Endothelial cell of umbilical vein (primary cell): ENCODE measurements around the gene SENP7. TPM values are rescaled to one million over a fixed set of nuclear protein-coding genes. Genes with fewer than 3 reads are reported as not detected.

Experiments
- BruUV-seq: library from RNA; stranded (reverse); fragments of 400-500 nt; replicated peaks from 2 replicates; lab custom pipeline; 2021; lab: Mats Ljungman, UMichigan
- CTCF ChIA-PET: fragments of 300-600, 350-600 bp; sonication (Branson Sonifier 250); formaldehyde crosslinking; loops from one replicate; lab custom pipeline; 2021; ENCODE audit warnings: antibody characterized with exemption, inconsistent platforms; lab: Charles Lee
- POLR2A ChIA-PET: fragments of 300-600, 350-600 bp; sonication (Branson Sonifier 250); formaldehyde crosslinking; loops from one replicate; lab custom pipeline; 2021; ENCODE audit warnings: antibody characterized with exemption, inconsistent platforms; lab: Charles Lee
- DNase-seq: peaks from one replicate; pipeline ENCODE4 v3.0.0-alpha.2; 2011; ENCODE audit warnings: low read depth, low spot score
- FAIRE-seq: peaks from 2 replicates; lab custom pipeline; 2011; peaks lifted over from hg19 to GRCh38; lab: Jason Lieb, UNC
- H2AFZ ChIP-seq: 2 replicates; pipeline ENCODE4 v1.6.0; 2012; ENCODE audit warnings: low read depth, low read length, control low read depth, inconsistent platforms
- H3K27ac ChIP-seq: 2 replicates; pipeline ENCODE4 v1.5.1; 2011; ENCODE audit warnings: low read depth, mild to moderate bottlenecking, control low read depth, low read length, moderate library complexity; ENCODE audit not compliant: insufficient read depth
- H3K27me3 ChIP-seq, 2 experiments: 2 replicates each; pipeline versions ENCODE4 v1.6.0 to v1.6.1; 2011; ENCODE audit warnings: low read length in 2 of 2, mixed read lengths in 1 of 2; ENCODE audit not compliant: control insufficient read depth in 2 of 2, insufficient read depth in 2 of 2
- H3K36me3 ChIP-seq, 2 experiments: 2 replicates in 1 of 2; 3 replicates in 1 of 2; pipeline ENCODE4 v1.5.1; 2011; ENCODE audit warnings: low read length in 2 of 2, mild to moderate bottlenecking in 1 of 2, moderate library complexity in 1 of 2; ENCODE audit not compliant: control insufficient read depth in 2 of 2, insufficient read depth in 2 of 2; ENCODE audit errors: extremely low read depth in 1 of 2
- H3K4me1 ChIP-seq: 3 replicates; pipeline ENCODE4 v1.5.1; 2011; ENCODE audit warnings: mild to moderate bottlenecking, low read length; ENCODE audit not compliant: control insufficient read depth, insufficient read depth; ENCODE audit errors: extremely low read depth
- H3K4me2 ChIP-seq: 2 replicates; pipeline ENCODE4 v1.6.1; 2011; ENCODE audit warnings: low read length, control low read depth, mixed read lengths; ENCODE audit not compliant: insufficient read depth
- H3K4me3 ChIP-seq, 3 experiments: fragments of 200-600 bp in 1 of 3; sonication (generic), shearing (Covaris generic) in 1 of 3; replicated peaks in 1 of 3; 2 replicates each; pipeline ENCODE4 v1.5.1; 2011 to 2016; ENCODE audit warnings: control low read depth in 3 of 3, low read length in 3 of 3, mild to moderate bottlenecking in 2 of 3, inconsistent platforms in 1 of 3, low read depth in 1 of 3, moderate library complexity in 1 of 3; ENCODE audit not compliant: insufficient read depth in 1 of 3
- H3K79me2 ChIP-seq: 2 replicates; pipeline ENCODE4 v1.6.0; 2012; ENCODE audit warnings: low read length, inconsistent platforms; ENCODE audit not compliant: control insufficient read depth, insufficient read depth
- H3K9ac ChIP-seq: replicated peaks from 2 replicates; pipeline ENCODE3; 2011; ENCODE audit warnings: low read length, control low read depth; ENCODE audit not compliant: insufficient read depth; ENCODE audit errors: extremely low read depth
- H3K9me1 ChIP-seq: replicated peaks from 3 replicates; pipeline ENCODE4 v1.6.0; 2011; ENCODE audit warnings: mild to moderate bottlenecking, low read length; ENCODE audit not compliant: control insufficient read depth, insufficient read depth; ENCODE audit errors: extremely low read depth
- H3K9me3 ChIP-seq: replicated peaks from 2 replicates; pipeline ENCODE4 v1.5.1; 2012; ENCODE audit warnings: low read length, inconsistent platforms; ENCODE audit not compliant: control insufficient read depth, insufficient read depth
- H4K20me1 ChIP-seq: replicated peaks from 2 replicates; pipeline ENCODE3; 2011; ENCODE audit warnings: mild to moderate bottlenecking, low read length; ENCODE audit not compliant: control insufficient read depth, insufficient read depth; ENCODE audit errors: extremely low read depth
- CTCF ChIP-seq, 2 donors: IDR thresholded peaks; 1 replicate in 1 of 2; 2 replicates in 1 of 2; pipeline ENCODE4 v1.5.1; 2011; ENCODE audit warnings: low read length in 2 of 2, mild to moderate bottlenecking in 2 of 2, moderate library complexity in 2 of 2, control low read depth in 1 of 2, inconsistent platforms in 1 of 2, low read depth in 1 of 2; ENCODE audit not compliant: insufficient read depth in 1 of 2; ENCODE audit errors: extremely low read depth in 1 of 2
- EZH2 ChIP-seq: IDR thresholded peaks from 2 replicates; pipeline ENCODE4 v1.6.1; 2012; ENCODE audit warnings: borderline replicate concordance, low read depth, mild to moderate bottlenecking, moderate library complexity, low read length, inconsistent platforms; ENCODE audit not compliant: severe bottlenecking
- FOS ChIP-seq: IDR thresholded peaks from 2 replicates; pipeline ENCODE4 v1.6.1; 2011; ENCODE audit warnings: mild to moderate bottlenecking, low read length, moderate library complexity, borderline replicate concordance; ENCODE audit not compliant: insufficient read depth
- GATA2 ChIP-seq: IDR thresholded peaks from 2 replicates; pipeline ENCODE4 v1.7.0; 2011; ENCODE audit warnings: low read depth, mild to moderate bottlenecking, moderate library complexity, mixed read lengths, low read length; ENCODE audit not compliant: insufficient read length, insufficient read depth
- JUN ChIP-seq: IDR thresholded peaks from 2 replicates; pipeline ENCODE4 v1.6.1; 2011; ENCODE audit warnings: borderline replicate concordance, low read depth; ENCODE audit not compliant: insufficient read length, insufficient read depth
- MAX ChIP-seq: IDR thresholded peaks from 2 replicates; pipeline ENCODE4 v1.6.1; 2011; ENCODE audit not compliant: insufficient read depth, insufficient read length
- MYC ChIP-seq: IDR thresholded peaks from one replicate; pipeline ENCODE4 v1.6.1; 2011; ENCODE audit warnings: mild to moderate bottlenecking, low read depth, low read length
- POLR2A ChIP-seq: IDR thresholded peaks from 2 replicates; pipeline ENCODE4 v1.6.1; 2012; ENCODE audit warnings: low read depth, mild to moderate bottlenecking, control low read depth, low read length
- POLR2AphosphoS5 ChIP-seq: IDR thresholded peaks from 2 replicates; pipeline ENCODE4 v1.6.1; 2012; ENCODE audit warnings: low read depth, mild to moderate bottlenecking, control low read depth, low read length, moderate library complexity; ENCODE audit not compliant: insufficient read depth
- dilution Hi-C: fragments of 300-500 bp; cut with MboI; formaldehyde crosslinking; loops from one replicate; pipeline ENCODE4 v1.15.0; 2019; ENCODE audit warnings: low sequenced_read_pairs; ENCODE audit not compliant: extremely low pct_ligation_motif_present
- intact Hi-C: fragments of 100-400 bp; cut with micrococcal nuclease; formaldehyde crosslinking; loops from one replicate; pipeline ENCODE4 v1.10.0; 2022
- polyA plus RNA-seq, 4 experiments: library from polyadenylated mRNA; depleted of rRNA in 3 of 4; stranded (reverse) in 3 of 4; unstranded in 1 of 4; fragments of >200 nt; gene quantifications; 2 replicates each; pipeline versions ENCODE4 v1.2.1 to v1.2.3, GENCODE V29; 2011 to 2012; ENCODE audit warnings: missing spikeins in 1 of 4
- total RNA-seq: library from RNA; stranded (reverse); gene quantifications from 2 replicates; pipeline ENCODE4 v1.2.3, GENCODE V29; 2021

Gene SENP7
- total and polyA plus RNA-seq, 2 donors (not counting 3 experiments of a cell fraction or from before 2014, with no cell fraction given), result 5.1 to 18.7 TPM

- no peaks in the 10 kb centered on the region for H3K4me1 ChIP-seq
- H3K27me3 ChIP-seq, result no peaks in the 10 kb centered on the region
- H3K4me3 ChIP-seq, result no peak overlapping the region
- ChIA-PET CTCF (no interaction called here), POLR2A (no interaction called here)
- intact Hi-C loops (no loop called here), dilution Hi-C loops (no loop called here)
- no peak for DNase-seq
- no peaks in the 10 kb centered on the region for H3K36me3 ChIP-seq
- H3K4me2 ChIP-seq, result no peak overlapping the region
- H3K27ac ChIP-seq, result no peak overlapping the region
- FAIRE-seq, result no peak
- H3K9ac ChIP-seq, result no peak overlapping the region
- BruUV-seq, result no TSS peak
- H3K9me1 ChIP-seq, result no peaks in the 10 kb centered on the region
- peaks cover 3% of the 10 kb centered on the region for H3K79me2 ChIP-seq
- peaks cover 2% of the 10 kb centered on the region for H4K20me1 ChIP-seq
- no peak for TF ChIP-seq MYC
- TF ChIP-seq FOS, result no peak
- H2AFZ ChIP-seq, result no peak overlapping the region
- H3K9me3 ChIP-seq, result no peaks in the 10 kb centered on the region
Measured at GRCh38 chr3:101388706-101389105, 124.3 kb downstream of the SENP7 start.

DNA sequence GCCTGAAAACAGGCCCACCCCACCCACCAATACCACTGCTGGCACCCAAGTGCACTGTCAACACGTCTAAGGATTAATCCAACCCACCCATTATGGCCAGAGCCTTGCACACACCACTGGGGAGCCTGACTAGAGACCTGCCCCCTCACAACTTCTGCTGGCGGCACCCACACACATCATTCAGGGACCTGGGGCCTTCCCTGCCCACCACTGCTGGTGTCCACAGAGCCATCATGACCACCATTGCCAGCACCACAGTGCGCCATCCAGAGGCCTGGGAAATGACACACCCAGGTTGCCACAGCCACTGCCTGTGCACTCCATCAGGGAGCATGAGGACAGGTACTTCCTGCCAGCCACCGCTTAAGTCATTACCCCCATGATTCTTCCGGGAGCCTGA is 125.7 kb downstream of the SENP7 start:
- no peak for DNase-seq
- Histone ChIP-seq H3K27ac (no peak overlapping the region), H2AFZ (no peak overlapping the region), H3K27me3 (no peaks in the 10 kb centered on the region), H3K4me1 (no peaks in the 10 kb centered on the region), H3K9me3 (no peaks in the 10 kb centered on the region), H3K4me2 (no peak overlapping the region), H3K36me3 (no peaks in the 10 kb centered on the region), H3K4me3 (no peak overlapping the region), H3K9me1 (no peaks in the 10 kb centered on the region), H3K79me2 (peaks cover 3% of the 10 kb centered on the region), H3K9ac (no peak overlapping the region), H4K20me1 (peaks cover 2% of the 10 kb centered on the region)
- intact Hi-C loops, result no loop called here
- no peak for FAIRE-seq
- BruUV-seq, result no TSS peak
- dilution Hi-C loops, result no loop called here
- ChIA-PET CTCF (no interaction called here), POLR2A (no interaction called here)
- TF ChIP-seq FOS (no peak), MAX (no peak), GATA2 (no peak), EZH2 (no peak), JUN (no peak), CTCF (IDR thresholded peaks at IDR 0.05; ENCODE audit: extremely low read depth in 1 of 2, insufficient read depth in 1 of 2, low read depth in 1 of 2, low read length in 2 of 2) (no peak), POLR2A (no peak), MYC (no peak), POLR2AphosphoS5 (no peak)
